ENCODE data around the gene CYP26B1.

Gene CYP26B1

GRCh38 chr2:72124376-72124775 lies 23.3 kb downstream of the CYP26B1 start (continued):
- no peak for TF ChIP-seq TSHZ2 (CRISPR knock-in tag; IDR thresholded peaks at IDR 0.05)
- TF ChIP-seq PPARA (CRISPR knock-in tag; IDR thresholded peaks at IDR 0.05; ENCODE audit: borderline replicate concordance): no peak
- TF ChIP-seq ZFP3 (CRISPR knock-in tag; IDR thresholded peaks at IDR 0.05): no peak
- TF ChIP-seq ESRRG (CRISPR knock-in tag; IDR thresholded peaks at IDR 0.05): no peak
- no peak for TF ChIP-seq RARB (CRISPR knock-in tag; IDR thresholded peaks at IDR 0.05)
- TF ChIP-seq ARNTL (CRISPR knock-in tag; IDR thresholded peaks at IDR 0.05; ENCODE audit: borderline replicate concordance, low read depth): no peak
- TF ChIP-seq POU6F1 (CRISPR knock-in tag; IDR thresholded peaks at IDR 0.05; ENCODE audit: borderline replicate concordance, low read depth): no peak
- no peak for TF ChIP-seq CSDC2 (CRISPR knock-in tag; IDR thresholded peaks at IDR 0.05)
- no peak for TF ChIP-seq ZNF565 (CRISPR knock-in tag; conservative IDR thresholded peaks at IDR 0.05; ENCODE audit: low read depth)
- TF ChIP-seq CREB5 (CRISPR knock-in tag; IDR thresholded peaks at IDR 0.05; ENCODE audit: low read depth): no peak
- no peak for TF ChIP-seq ZFP30 (CRISPR knock-in tag; IDR thresholded peaks at IDR 0.05)

- no peak for ATAC-seq
- TF ChIP-seq POU6F1 (CRISPR knock-in tag; IDR thresholded peaks at IDR 0.05; ENCODE audit: borderline replicate concordance, low read depth) (no peak), TOX (CRISPR knock-in tag; IDR thresholded peaks at IDR 0.05; ENCODE audit: borderline replicate concordance) (no peak), TSHZ2 (CRISPR knock-in tag; IDR thresholded peaks at IDR 0.05) (no peak), ZC3H10 (CRISPR knock-in tag; IDR thresholded peaks at IDR 0.05) (no peak), SNAI2 (CRISPR knock-in tag; IDR thresholded peaks at IDR 0.05) (no peak), ZNF70 (CRISPR knock-in tag; IDR thresholded peaks at IDR 0.05) (no peak), PPARA (CRISPR knock-in tag; IDR thresholded peaks at IDR 0.05; ENCODE audit: borderline replicate concordance) (no peak), ZNF8 (CRISPR knock-in tag; IDR thresholded peaks at IDR 0.05) (no peak), CSRNP3 (CRISPR knock-in tag; IDR thresholded peaks at IDR 0.05) (no peak)
Observed at GRCh38 chr2:72121153-72121552, 26.5 kb downstream of the CYP26B1 start.

- TF ChIP-seq CSDC2 (CRISPR knock-in tag; IDR thresholded peaks at IDR 0.05): no peak
- no peak for TF ChIP-seq CSRNP3 (CRISPR knock-in tag; IDR thresholded peaks at IDR 0.05)
- TF ChIP-seq CREB5 (CRISPR knock-in tag; IDR thresholded peaks at IDR 0.05; ENCODE audit: low read depth): no peak
- no peak for ATAC-seq
Observed at GRCh38 chr2:72118951-72119350, 28.7 kb downstream of the CYP26B1 start.
